Measurements from ENCODE around the gene SDC3. TPM values are rescaled to one million over a fixed set of nuclear protein-coding genes. Genes with fewer than 3 reads are reported as not detected.

SDC3 gene
- total RNA-seq, 1 experiment from 2014 or later, result 12.3 TPM

DNA sequence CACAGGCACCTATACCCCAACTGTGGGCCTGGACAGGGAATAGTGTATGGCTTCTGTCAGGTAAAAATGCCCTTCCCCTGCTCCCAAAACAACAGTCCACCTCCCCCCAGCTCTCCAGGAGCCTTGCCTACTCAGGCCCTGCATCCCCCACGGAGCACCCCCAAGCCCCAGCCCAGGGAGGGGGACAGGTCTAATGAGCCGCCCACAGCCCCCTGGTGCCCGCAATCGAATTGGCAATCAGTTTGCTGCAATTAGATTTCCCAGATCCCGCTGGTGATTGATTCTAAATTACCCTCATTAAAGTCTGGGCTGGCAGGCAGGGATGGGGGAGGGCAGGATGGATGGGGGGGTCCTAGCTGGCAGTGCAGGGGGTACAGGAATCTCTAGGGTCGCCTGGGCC is 8.1 kb downstream of the SDC3 start:
- no peak for DNase-seq
- no peaks in the 10 kb centered on the region for H3K27me3 ChIP-seq
- H3K36me3 ChIP-seq, result no peaks in the 10 kb centered on the region
- H3K4me3 ChIP-seq, result no peak overlapping the region
- no peaks in the 10 kb centered on the region for H3K9me3 ChIP-seq

DNA sequence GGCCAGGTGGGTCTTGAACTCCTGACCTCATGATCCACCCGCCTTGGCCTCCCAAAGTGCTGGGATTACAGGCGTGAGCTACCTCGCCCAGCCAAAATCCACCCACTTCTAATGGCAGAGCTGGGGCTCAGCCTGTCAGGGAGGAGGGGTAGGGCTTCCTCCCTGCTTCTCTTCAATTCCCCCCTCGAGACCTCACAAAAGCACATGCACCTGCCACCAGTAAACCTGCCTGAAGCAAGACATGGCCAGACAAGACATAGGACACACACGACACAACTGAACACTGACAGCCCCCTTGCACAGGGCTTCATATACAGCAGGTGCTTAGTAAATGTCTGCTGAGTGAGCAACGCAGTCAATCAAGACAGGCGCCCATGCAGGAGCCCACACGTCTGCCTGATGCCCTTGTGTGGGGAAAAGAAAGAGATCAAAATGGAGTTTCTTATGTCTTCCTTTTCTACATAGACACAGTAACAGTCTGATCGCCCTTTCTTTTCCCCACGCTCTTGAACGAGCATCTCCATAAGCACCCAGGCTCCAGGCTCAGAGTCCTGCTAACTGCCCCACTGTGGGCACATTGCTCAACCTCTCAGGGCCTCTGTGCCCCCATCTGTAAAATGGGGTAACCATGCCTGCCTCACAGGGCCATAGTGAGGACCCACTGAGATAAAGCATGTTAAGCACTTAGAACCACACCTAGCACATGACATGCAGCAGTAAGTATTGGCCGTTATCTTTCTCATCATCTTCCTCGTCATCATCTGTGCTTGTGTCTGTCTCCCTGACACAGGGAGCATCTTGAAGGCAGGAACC is 8.8 kb downstream of the SDC3 start:
- Histone ChIP-seq H3K4me3 (no peak overlapping the region), H3K27me3 (no peaks in the 10 kb centered on the region), H3K36me3 (no peaks in the 10 kb centered on the region), H3K9me3 (no peaks in the 10 kb centered on the region)
- DNase-seq, result no peak

DNA sequence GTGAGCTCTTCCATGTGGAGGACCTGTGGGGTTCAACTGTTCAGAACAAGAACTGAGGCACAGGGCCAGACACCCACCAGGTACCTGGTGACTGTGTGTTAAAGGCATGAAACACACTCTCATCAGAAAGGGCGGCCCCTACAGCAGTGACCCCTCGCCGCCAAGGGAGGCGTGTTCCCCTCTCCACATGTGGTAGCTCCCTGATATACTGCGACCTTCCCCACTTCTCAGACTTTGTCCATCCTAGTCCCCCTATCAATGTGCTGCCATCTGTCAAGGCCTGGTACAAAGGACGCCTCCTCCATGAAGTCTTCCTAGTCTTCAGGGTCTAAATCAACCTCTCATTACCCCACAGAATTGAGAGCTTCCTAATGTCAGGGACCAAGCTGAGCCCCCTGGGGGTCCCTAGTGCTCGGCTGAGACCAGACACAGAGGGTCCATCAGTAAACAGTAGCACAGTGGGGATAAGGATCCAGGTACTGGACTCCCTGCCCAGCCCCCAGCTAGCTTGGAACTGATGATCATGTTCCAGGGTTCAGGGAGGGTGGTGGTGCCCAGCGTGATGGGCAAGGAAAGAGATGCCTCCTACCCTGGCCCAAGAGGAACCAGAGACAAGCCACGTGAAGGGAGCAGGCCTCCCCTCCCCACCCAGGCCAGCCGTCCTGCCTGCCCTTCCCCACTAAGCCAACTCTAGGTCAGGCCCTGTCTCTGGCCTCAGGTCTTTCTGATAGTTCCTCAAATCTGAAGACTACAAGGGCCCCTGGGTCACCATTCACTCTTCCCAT is 10.3 kb downstream of the SDC3 start:
- no peaks in the 10 kb centered on the region for H3K27me3 ChIP-seq
- H3K4me3 ChIP-seq, result no peak overlapping the region
- no peak for DNase-seq
- no peaks in the 10 kb centered on the region for H3K9me3 ChIP-seq
- H3K36me3 ChIP-seq, result no peaks in the 10 kb centered on the region

DNA sequence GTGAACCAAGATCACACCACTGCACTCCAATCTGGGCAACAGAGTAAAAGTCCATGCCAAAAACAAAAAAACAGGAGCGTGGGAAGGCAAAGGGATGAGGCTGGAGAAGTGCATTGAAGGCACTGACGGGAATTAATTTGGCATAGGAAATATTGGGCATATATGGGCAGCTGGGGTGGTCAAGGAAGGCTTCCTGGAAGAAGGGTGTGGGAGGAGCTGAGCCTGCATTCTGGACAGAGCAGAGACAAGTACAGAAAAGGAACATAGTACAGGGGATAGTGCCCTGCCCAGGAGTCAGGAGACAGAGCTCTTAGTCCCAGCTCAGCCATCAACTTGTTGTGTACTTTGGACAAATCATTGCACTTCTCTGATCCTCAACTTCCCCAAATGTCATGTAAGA is 11.7 kb downstream of the SDC3 start:
- Histone ChIP-seq H3K36me3 (no peaks in the 10 kb centered on the region), H3K27me3 (no peaks in the 10 kb centered on the region), H3K4me3 (no peak overlapping the region), H3K9me3 (no peaks in the 10 kb centered on the region)
- no peak for DNase-seq

DNA sequence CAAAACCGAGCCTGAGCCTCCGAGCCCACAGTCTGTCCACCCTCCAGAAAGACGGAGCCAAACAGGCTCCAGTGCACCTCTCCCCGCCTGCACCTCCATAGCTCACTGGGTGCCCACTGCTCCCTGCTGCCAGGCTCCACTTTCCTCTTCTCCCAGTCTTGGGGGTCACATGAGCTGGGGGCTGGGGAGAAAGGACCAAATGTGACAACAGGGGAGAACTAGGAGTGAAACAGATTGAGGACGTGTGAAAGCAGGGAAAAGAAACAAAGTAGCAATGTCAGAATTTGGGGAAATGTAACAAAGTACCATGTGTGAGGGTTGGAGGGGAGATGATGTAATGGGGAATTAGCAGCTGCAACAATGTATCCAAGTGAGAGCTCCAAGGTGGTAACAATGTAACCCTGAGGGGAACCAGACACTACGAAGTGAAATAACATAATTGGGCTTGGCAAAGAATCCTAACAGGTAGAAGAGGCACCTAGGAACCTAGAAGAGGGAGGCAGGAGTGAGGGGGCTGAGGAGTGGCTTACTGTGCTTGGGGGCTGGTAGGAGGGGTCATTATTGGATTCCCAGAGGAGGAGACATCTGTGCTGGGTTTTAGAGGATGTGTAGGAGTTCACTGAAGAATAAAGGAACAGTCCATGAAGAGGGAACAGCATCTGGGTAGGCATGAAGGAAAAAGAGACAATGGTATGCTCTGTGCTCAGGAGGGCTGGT is 12.5 kb downstream of the SDC3 start:
- Histone ChIP-seq H3K4me3 (no peak overlapping the region), H3K9me3 (no peaks in the 10 kb centered on the region), H3K36me3 (no peaks in the 10 kb centered on the region), H3K27me3 (no peaks in the 10 kb centered on the region)
- no peak for DNase-seq

DNA sequence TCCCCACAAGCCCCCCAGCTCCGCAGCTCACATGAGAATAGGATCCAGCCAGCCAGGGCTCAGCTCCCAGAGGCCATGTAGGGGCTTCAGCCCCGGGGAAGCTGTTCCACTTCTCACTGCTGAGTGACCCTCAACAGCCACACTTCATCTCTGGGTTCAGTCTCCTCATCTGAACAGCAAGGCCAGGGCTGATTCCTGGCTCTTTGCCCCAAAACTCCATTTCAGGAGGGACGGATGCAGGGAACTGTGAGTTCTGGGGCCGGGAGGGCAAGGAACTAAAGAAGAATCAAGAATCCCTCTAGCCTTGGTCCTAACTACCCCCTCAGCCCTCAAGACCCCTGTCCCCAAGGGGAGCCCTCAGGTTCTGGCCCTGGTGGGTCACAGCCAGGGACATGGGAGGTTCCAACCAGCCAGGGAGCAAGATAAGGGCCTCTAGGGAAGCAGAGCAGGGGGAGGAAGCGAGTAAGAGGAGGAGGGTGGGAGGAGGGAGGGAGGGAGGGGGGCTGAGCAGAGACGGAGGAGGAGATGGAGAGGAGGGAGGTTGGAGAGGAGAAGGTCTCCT is 13.1 kb downstream of the SDC3 start:
- no peaks in the 10 kb centered on the region for H3K9me3 ChIP-seq
- DNase-seq, result no peak
- no peaks in the 10 kb centered on the region for H3K36me3 ChIP-seq
- H3K4me3 ChIP-seq, result no peak overlapping the region
- no peaks in the 10 kb centered on the region for H3K27me3 ChIP-seq

DNA sequence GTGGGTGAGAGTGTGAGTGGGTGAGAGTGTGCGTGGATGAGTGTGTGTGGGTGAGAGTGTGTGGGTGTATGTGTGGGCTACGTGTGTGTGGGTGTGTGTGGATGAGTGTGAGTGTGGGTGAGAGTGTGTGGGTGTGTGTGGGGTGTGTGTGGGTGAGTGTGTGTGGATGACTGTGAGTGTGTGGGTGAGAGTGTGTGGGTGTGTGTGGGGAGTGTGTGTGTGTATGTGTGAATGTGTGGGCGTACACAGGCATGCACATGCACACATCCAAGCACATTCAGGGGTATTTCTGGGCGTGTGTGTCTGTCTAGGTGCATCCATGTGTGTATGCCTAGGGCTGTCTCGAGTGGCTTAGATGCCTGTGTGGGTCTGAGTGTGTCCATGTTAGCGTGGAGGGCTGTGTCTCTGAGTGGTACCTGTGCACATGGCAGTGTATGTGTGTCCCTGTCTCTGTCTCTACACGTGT is 14.0 kb downstream of the SDC3 start:
- Histone ChIP-seq H3K4me3 (no peak overlapping the region), H3K9me3 (no peaks in the 10 kb centered on the region), H3K36me3 (no peaks in the 10 kb centered on the region), H3K27me3 (no peaks in the 10 kb centered on the region)
- DNase-seq, result no peak

DNA sequence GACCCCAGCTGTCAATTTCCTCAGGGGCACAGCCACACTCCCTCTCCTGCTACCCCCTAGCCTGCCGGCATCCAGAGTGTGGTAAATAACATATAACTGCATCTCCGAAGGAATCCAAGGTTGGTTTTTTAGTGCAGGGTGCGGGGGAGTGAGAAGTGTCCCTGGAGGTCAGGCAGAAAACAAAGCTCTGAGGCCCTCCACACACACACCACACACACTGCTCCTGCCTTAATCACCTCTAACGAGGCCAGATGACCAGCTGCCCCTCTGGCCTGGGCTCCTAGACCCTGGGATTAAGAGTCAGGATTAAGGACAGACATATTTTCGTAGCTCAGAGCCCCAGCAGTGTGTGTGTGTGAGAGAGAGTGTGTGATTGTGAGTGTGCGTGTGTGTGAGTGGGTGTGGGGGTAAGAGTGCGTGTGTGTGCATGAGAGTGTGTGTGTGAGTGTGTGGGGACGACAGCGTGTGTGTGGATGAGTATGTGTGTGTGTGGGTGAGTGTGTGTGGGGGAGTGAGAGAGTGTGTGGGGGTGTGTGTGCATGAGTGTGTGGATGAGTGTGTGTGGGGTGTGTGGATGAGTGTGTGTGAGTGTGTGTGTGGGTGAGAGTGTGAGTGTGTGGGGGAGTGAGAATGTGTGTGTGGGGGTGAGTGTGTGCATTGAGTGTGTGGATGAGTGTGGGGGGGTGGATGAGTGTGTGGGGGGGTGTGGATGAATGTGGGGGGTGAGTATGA is 14.6 kb downstream of the SDC3 start:
- no peak for DNase-seq

DNA sequence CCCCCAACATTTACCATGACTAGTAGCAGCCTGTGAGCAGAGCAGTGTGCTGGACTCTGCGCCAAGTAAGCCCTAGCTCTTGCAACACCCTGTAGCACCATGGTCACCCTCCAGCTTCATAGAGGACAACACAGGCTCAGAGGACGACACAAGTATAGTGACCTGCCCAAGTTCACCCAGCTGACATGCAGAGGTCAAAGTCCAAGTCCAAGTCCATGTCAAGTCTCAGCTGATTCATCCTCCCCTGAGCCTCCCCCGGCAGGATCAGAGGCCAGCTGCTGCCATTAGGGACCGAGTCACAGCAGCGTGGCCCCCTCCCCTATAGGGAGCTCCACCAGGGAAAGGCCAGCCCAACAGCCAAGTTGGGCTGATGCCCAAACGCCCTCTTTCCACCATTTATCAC is 15.9 kb downstream of the SDC3 start:
- no peaks in the 10 kb centered on the region for H3K9me3 ChIP-seq
- no peaks in the 10 kb centered on the region for H3K27me3 ChIP-seq
- no peak for DNase-seq
- no peaks in the 10 kb centered on the region for H3K36me3 ChIP-seq
- H3K4me3 ChIP-seq, result no peak overlapping the region

More for the DNA sequence above, 14.6 kb downstream of the SDC3 start:
- Histone ChIP-seq H3K36me3 (no peaks in the 10 kb centered on the region), H3K4me3 (no peak overlapping the region), H3K9me3 (no peaks in the 10 kb centered on the region), H3K27me3 (no peaks in the 10 kb centered on the region)

DNA sequence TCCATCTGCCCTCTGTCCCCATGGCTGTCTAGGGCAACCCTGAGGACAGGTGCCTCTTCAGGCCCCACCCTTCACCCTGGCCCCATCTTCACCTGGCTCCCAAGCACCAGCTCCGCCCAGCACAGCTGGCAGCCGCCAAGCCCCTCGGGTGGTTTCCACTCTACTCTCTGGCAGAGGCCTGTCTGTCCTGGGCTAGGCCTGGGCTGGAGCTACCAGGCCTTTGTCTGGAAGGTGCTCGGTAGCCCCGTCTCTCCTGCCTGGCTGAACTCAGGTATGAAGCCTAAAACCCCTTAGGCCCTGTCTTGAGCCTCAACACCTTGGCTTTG is 17.4 kb downstream of the SDC3 start:
- H3K27me3 ChIP-seq, result no peaks in the 10 kb centered on the region
- no peaks in the 10 kb centered on the region for H3K36me3 ChIP-seq
- no peaks in the 10 kb centered on the region for H3K9me3 ChIP-seq
- H3K4me3 ChIP-seq, result no peak overlapping the region
- no peak for DNase-seq

DNA sequence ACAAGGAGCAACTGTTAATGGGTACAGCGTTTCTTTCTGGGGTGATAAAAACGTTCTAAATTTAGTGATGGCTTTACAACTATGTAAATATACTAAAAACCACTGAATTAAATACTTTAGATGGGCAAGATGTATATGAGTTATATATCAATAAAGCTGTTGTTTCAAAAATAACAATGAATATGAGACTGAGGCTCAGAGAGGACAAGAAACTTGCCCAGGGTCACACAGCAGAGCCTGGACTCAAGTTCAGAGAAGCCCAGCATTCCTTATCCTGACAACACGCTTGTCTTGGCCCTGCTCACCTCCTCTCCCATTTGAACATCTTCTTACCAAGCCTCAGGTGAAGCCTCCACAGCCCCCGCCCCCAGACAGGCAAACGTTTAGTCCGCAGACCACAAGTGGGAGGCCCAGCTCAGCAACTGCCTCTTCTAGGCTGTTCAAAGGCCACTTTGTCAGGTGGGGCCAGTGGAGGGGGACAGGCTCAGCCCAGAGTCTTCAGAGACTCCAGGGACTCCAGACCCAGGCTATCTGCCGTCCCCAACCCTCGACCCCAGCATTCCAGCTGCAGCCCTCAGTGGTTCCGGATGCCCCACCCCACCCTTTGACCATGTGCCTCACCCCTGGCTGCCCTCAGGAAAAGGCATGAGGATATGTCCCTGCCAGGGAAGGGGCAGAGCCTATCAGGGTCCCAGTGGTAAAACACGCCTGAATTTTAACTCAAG is 17.9 kb downstream of the SDC3 start:
- H3K36me3 ChIP-seq, result no peaks in the 10 kb centered on the region
- H3K27me3 ChIP-seq, result no peaks in the 10 kb centered on the region
- no peak for DNase-seq
- no peak overlapping the region for H3K4me3 ChIP-seq
- H3K9me3 ChIP-seq, result no peaks in the 10 kb centered on the region

DNA sequence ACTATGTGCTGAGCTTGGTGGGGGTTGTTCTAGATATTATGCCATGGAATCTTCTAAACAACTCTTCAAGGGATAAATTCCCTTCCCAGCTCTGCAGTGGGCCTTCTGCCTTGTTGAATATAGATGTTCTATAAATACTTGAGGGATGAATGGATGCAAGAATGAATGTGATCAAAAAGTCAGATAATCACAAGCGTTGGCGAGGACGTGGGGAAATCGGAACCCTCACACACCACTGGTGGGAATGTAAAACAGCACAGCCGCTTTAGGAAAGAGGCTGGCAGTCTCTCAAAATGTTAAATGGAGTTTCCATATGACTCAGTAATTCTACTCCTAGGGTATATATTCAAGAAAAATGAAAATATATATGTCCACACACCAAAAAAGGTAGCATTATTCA is 19.0 kb downstream of the SDC3 start:
- no peaks in the 10 kb centered on the region for H3K9me3 ChIP-seq
- H3K4me3 ChIP-seq, result no peak overlapping the region
- H3K27me3 ChIP-seq, result no peaks in the 10 kb centered on the region
- H3K36me3 ChIP-seq, result no peaks in the 10 kb centered on the region
- no peak for DNase-seq

DNA sequence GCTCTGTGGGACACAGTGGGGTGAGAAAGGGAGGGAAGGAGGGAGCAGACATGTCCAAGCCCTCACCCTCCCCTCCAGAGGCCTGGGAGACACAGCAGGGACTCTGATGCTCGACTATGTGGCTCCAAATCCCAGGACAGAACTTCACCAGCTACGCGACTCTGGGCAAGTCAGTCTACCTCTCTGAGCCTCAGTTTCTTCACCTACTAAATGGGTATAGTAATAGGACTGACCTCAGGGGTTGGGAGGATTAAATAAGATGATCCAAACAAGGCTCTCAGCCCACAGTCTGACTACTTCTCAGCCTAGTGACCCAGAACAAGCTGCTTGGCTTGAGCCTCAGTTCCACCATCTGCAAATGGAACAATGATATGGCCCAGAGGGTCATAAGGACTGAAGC is 19.6 kb downstream of the SDC3 start:
- H3K4me3 ChIP-seq, result no peak overlapping the region
- H3K36me3 ChIP-seq, result no peaks in the 10 kb centered on the region
- no peaks in the 10 kb centered on the region for H3K27me3 ChIP-seq
- no peak for DNase-seq
- no peaks in the 10 kb centered on the region for H3K9me3 ChIP-seq

DNA sequence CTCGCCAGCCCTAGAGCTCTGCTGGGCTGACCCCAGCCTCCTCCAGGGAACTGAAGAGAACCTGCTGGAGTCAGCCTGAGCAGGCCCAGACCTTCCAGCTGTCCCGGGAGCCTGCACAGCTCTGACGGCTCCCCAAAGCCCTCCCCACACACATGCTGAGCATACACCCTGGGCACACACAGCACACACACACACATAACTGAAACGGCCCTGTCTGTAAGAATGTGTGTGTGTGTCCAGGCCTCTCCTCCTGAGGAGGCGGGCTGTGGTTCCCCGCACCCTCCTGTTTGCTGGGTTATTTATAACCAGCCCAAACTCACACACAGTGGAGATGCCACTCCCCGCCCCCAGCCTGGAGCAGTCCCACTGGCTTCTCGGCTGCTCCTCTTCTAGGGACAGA is 20.2 kb downstream of the SDC3 start:
- H3K27me3 ChIP-seq, result no peaks in the 10 kb centered on the region
- no peaks in the 10 kb centered on the region for H3K36me3 ChIP-seq
- no peaks in the 10 kb centered on the region for H3K9me3 ChIP-seq
- DNase-seq, result no peak
- no peak overlapping the region for H3K4me3 ChIP-seq

DNA sequence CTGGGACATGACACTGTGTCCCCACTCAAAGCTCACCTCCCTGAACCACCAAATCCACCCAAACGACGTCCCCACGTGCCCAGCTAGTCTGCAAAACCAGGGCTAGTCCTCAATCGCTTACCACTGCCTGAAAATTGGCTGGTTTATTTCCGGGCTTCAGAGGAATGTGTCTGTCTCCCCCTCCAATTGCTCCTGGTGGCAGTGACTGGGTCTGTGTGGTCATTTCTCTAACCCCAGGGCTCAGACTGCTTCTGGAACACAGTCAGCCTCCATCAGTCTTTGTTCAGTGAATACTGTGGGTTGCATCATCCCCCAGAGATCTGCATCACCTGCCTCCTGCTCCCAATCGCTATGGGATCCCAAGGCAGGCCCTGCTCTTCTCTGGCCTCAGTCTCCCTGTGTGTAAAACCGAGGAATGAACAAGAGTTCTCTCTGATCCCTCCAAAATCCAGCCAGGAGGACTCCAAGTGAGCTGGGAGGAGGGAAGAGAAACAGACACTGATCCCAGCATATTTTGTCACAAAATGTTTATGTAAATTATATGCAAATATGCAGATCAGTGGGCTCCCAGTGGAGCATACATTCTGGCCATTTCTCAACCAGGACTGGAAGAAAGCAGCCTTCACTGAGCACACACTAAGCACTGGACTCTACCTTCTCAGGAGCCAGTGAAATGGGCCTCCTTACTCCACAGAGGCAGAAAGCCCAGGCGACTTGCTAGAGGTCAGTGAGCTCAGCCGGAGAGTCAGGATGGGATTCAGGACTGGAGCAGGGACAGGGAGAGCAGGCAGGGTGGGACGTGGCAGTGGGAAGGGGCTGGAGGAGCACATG is 20.9 kb downstream of the SDC3 start:
- Histone ChIP-seq H3K36me3 (no peaks in the 10 kb centered on the region), H3K9me3 (no peaks in the 10 kb centered on the region), H3K27me3 (no peaks in the 10 kb centered on the region), H3K4me3 (no peak overlapping the region)
- DNase-seq, result no peak

Data from MG63 (cell line).